Measurements from ENCODE around the gene APAF1.
"Not testable (repeated sequence)": the region's sequence is repeated elsewhere in the genome, so short reads cannot be mapped to it uniquely, and the experiment has no call there.

The APAF1 gene

GRCh38 chr12:98755855-98756254, 110.8 kb downstream of the APAF1 start:
- peak; percentile 89 for DNase-seq (ENCODE audit: low read depth)
- peak; percentile 15 for TF ChIP-seq CTCF (IDR thresholded peaks at IDR 0.05; ENCODE audit: insufficient read depth, low read depth, low read length, missing control alignments)
- H3K4me3 ChIP-seq (ENCODE audit: low read length): not testable (repeated sequence)

- no peak overlapping the region for H3K4me3 ChIP-seq (ENCODE audit: low read length)
Measured at GRCh38 chr12:98757455-98757854, 112.4 kb downstream of the APAF1 start.

GRCh38 chr12:98758331-98758730, 113.2 kb downstream of the APAF1 start:
- TF ChIP-seq CTCF (IDR thresholded peaks at IDR 0.05; ENCODE audit: insufficient read depth, low read depth, low read length, missing control alignments): no peak
- no peak overlapping the region for H3K4me3 ChIP-seq (ENCODE audit: low read length)
- no peak for DNase-seq (ENCODE audit: low read depth)

More at GRCh38 chr12:98757455-98757854, 112.4 kb downstream of the APAF1 start:
- TF ChIP-seq CTCF (IDR thresholded peaks at IDR 0.05; ENCODE audit: insufficient read depth, low read depth, low read length, missing control alignments): no peak
- no peak for DNase-seq (ENCODE audit: low read depth)

GRCh38 chr12:98763656-98764055, 118.6 kb downstream of the APAF1 start:
- peak; percentile 63 for DNase-seq (ENCODE audit: low read depth)
- H3K4me3 ChIP-seq (ENCODE audit: low read length): no peak overlapping the region
- TF ChIP-seq CTCF (IDR thresholded peaks at IDR 0.05; ENCODE audit: insufficient read depth, low read depth, low read length, missing control alignments): no peak

- no peak for DNase-seq (ENCODE audit: low read depth)
- TF ChIP-seq CTCF (IDR thresholded peaks at IDR 0.05; ENCODE audit: insufficient read depth, low read depth, low read length, missing control alignments): no peak
- no peak overlapping the region for H3K4me3 ChIP-seq (ENCODE audit: low read length)
Measured at GRCh38 chr12:98767248-98767647, 122.2 kb downstream of the APAF1 start.

GRCh38 chr12:98769068-98769467, 124.0 kb downstream of the APAF1 start:
- no peak for TF ChIP-seq CTCF (IDR thresholded peaks at IDR 0.05; ENCODE audit: insufficient read depth, low read depth, low read length, missing control alignments)
- DNase-seq (ENCODE audit: low read depth): no peak
- H3K4me3 ChIP-seq (ENCODE audit: low read length): no peak overlapping the region

GRCh38 chr12:98770230-98770629, 125.1 kb downstream of the APAF1 start:
- H3K4me3 ChIP-seq (ENCODE audit: low read length): no peak overlapping the region
- no peak for TF ChIP-seq CTCF (IDR thresholded peaks at IDR 0.05; ENCODE audit: insufficient read depth, low read depth, low read length, missing control alignments)
- no peak for DNase-seq (ENCODE audit: low read depth)
